Measurements from ENCODE around the gene XIRP1.
"Not testable (repeated sequence)": the region's sequence is repeated elsewhere in the genome, so short reads cannot be mapped to it uniquely, and the experiment has no call there.

The XIRP1 gene, protein sequence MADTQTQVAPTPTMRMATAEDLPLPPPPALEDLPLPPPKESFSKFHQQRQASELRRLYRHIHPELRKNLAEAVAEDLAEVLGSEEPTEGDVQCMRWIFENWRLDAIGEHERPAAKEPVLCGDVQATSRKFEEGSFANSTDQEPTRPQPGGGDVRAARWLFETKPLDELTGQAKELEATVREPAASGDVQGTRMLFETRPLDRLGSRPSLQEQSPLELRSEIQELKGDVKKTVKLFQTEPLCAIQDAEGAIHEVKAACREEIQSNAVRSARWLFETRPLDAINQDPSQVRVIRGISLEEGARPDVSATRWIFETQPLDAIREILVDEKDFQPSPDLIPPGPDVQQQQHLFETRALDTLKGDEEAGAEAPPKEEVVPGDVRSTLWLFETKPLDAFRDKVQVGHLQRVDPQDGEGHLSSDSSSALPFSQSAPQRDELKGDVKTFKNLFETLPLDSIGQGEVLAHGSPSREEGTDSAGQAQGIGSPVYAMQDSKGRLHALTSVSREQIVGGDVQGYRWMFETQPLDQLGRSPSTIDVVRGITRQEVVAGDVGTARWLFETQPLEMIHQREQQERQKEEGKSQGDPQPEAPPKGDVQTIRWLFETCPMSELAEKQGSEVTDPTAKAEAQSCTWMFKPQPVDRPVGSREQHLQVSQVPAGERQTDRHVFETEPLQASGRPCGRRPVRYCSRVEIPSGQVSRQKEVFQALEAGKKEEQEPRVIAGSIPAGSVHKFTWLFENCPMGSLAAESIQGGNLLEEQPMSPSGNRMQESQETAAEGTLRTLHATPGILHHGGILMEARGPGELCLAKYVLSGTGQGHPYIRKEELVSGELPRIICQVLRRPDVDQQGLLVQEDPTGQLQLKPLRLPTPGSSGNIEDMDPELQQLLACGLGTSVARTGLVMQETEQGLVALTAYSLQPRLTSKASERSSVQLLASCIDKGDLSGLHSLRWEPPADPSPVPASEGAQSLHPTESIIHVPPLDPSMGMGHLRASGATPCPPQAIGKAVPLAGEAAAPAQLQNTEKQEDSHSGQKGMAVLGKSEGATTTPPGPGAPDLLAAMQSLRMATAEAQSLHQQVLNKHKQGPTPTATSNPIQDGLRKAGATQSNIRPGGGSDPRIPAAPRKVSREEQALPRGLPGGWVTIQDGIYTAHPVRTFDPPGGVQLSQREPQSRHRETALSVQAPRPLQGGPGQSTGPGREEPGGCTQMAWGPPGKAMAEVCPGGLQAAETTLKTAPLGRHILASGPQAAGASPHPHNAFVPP (N-terminal part only)

DNA sequence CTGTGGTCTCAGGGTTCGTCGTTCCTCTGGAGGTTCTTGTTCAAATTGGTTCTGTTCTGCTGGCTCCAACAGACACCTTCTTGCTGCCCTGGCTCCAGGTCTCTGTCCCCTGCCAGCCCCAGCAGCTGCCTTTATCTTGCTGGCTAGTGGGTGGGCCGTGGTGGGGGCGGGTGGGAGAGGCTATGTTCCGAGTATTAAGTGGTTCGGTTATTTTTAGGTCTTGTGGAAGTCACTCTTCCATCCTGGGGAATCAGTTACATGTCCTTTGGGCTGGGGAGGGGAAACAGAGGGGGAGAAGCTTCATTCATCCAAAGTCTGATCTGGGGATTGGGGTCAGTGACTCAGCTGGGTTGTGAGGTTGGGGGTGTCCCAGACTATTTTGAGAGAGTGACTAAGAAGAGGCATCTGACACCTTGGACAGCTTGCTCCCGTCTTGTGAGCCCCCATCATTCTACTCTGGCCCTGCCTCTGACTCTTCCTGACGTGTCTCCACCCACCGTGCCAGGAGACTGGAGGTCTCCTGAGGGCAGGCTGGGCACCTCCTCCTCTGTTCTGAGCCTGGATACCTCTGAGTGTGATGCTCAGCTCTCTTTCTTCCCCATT, at the start of gene XIRP1:
XIRP1 (minus strand) TSS at position 106 of the 603 bp plus-strand sequence. CDS start 3,150 bp downstream, outside the sequence.
- no peak for DNase-seq (ENCODE audit: low spot score)

DNA sequence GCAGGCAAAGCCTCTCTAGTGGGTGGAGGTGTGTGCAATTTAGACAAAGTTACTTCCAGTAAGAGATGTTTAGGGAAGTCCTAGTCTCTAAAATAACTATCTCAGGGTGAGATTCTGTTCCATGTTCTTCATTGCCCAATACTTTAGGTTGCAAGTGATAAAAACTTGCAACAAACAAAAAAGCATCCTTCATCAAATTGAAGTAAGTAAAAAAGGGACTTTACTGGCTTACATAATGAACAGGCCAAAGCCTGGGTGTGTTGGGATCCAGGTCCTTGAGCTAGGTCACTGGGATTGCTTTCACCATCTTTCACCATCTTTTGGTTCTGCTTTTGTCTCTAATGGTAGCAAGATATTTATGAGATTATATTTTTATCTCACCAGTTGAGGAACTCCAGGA, 49.2 kb upstream of the XIRP1 start:
- no peak for DNase-seq (ENCODE audit: low spot score)

DNA sequence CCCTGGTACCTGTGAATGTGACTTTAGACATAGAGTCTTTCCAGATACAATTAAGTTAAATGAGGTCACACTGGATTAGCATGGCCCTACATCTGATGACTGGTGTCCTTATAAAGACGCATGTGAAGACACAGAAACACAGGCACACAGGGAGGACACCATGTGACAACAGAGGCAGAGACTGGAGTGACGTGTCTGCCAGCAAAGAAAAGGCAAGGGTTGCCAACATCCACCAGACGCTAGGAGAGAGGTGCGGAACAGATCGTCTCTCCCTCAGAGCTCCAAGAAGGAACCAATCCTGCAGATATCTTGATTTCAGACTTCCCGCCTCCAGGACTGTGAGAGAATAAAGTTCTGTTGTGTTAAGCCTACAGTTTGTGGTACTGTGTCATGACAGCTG, 44.6 kb upstream of the XIRP1 start:
- DNase-seq (ENCODE audit: low spot score): no peak

DNA sequence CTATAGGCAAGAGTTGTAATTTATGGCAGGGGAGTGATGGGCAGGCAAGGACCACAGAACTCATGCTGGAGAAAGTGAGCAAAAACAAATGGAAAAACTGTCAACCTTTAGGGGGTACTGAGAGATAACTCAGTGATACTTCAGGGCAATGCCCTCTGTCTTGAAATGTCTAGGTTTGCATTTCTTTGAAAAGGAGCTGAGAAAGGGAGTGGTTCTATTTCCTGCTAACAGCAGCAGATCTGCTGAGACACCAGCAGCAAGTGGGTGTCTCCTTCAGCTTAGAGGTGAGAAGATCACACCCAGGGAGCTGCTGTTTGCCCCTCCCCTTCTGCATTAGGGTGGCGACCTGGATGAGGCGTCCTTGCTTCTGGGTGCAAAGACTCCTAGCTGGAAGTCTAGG, 42.3 kb upstream of the XIRP1 start:
- no peak for DNase-seq (ENCODE audit: low spot score)

DNA sequence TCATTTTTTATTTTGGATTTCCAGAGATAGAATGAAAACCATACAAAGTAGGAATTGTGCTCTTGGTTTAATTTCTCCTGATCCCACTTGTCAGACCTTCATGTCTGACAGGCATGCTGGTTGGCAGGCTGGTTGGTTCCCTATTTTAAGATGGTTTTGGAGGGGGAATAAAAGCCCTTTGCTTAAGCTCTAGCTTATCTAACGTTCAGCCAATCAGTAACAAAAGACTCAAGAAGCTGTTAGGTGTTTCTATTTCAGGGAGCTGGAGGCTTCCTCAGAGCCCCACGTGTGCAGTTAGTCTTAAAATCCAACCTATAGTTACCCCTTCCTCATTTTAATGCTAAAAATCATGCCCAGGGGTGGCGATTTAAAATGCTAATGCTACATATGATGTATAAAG, 40.5 kb upstream of the XIRP1 start:
- DNase-seq (ENCODE audit: low spot score): no peak

DNA sequence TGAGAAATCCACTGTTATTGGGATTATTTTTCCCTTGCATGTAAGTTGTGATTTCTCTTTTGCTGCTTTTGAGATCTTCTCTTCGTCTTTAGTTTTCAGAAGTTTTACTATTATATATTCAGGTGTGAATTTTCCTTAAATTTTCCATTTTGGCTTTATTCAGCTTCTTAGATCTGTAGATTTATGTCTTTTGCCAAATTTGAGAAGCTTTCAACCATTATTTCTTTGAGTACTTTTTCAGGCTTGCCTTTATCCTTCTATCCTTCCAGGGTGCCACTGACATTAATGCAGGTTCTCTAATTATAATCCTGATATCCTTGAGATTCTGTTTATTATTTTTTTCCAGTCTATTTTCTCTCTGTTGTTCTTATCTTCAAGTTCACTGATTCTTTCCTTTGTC, 38.1 kb upstream of the XIRP1 start:
- DNase-seq (ENCODE audit: low spot score): no peak

DNA sequence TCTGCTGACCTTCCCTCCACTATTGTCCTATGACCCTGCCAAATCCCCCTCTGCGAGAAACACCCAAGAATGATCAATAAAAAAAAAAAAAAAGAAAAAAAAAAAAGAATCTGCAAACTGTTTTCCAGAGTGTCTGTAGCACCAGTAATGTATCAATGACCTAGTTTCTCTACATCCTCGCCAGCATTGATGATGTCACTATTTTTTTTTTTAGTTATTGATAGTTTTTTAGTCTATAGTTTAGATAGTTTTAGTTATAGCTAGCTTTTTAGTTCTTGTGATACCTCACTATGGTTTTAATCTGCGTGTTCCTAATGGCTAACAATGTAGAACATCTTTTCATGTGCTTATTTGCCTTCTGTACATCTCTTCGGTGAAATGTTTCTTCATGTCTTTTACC, 36.1 kb upstream of the XIRP1 start:
- DNase-seq (ENCODE audit: low spot score): no peak

DNA sequence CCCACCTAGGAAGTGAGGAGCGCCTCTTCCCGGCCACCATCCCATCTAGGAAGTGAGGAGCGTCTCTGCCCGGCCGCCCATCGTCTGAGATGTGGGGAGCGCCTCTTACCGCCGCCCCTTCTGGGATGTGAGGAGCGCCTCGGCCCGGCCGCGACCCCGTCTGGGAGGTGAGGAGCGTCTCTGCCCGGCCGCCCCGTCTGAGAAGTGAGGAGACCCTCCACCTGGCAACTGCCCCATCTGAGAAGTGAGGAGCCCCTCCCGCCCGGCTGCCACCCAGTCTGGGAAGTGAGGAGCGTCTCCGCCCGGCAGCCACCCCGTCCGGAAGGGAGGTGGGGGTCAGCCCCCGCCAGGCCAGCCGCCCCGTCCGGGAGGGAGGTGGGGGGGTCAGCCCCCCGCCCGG, 35.2 kb upstream of the XIRP1 start:
- DNase-seq (ENCODE audit: low spot score): not testable (repeated sequence)

DNA sequence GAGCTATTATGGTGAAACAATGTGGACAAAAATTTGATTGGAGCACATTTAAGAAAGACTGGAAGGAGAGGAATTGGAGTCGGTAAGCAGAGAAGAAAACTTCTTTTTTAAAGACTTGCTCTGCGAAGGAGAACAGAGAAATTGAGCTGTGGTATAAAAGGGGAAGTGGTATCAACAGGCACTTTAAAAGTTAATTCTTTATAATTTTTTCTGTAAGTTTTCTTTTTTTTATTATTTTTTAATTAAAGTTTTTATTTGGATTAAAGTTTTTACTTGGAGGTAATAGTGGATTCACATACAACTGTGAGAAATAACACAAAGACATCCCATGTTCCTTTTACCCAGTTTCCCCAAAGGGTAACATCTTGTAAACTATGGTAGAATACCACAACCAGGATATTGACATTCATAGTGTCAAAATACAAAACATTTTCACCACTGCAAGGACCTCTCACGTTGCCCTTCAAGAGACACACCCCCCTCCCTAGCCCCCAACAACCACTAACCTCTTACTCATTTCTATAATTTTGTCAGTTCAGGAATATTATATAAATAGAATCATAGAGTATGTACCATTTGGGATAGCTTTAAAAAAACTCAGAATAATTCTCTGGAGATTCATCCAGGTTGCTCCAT, 33.8 kb upstream of the XIRP1 start:
- peak; percentile 32 for DNase-seq (ENCODE audit: low spot score)

DNA sequence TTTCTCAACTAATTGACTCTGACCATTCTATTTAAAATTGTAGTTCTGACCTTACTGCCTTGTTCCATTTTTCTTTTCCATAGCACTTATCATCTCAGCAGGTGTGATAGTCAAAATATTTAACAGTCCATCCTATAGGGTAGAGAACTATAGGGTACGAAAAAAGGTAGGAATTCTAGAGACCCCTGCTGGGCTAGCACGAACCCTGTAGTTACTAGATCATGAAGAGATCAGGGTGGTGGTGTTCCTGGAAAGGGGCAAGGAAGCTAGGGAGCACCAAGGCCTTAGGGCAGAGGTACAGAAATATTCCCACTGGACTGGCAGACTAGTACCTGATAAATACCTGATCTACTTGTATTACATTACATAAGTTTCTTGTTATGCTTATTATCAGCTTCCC, 31.9 kb upstream of the XIRP1 start:
- no peak for DNase-seq (ENCODE audit: low spot score)

DNA sequence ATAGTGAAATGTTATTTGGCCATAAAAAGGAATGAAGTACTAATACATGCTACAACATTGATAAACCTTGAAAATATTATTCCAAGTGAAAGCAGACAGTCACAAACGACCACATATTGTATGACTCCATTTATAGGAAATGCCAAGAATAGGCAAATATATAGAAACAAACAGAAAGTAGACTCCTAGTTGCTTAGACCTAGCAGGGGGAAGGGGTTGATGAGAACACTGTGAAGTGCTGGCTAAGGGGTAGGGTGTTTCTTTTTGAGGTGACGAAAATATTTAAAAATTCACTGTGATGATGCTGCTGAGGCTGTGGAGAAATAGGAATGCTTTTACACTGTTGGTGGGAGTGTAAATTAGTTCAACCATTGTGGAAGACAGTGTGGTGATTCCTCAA, 30.5 kb upstream of the XIRP1 start:
- DNase-seq (ENCODE audit: low spot score): no peak

DNA sequence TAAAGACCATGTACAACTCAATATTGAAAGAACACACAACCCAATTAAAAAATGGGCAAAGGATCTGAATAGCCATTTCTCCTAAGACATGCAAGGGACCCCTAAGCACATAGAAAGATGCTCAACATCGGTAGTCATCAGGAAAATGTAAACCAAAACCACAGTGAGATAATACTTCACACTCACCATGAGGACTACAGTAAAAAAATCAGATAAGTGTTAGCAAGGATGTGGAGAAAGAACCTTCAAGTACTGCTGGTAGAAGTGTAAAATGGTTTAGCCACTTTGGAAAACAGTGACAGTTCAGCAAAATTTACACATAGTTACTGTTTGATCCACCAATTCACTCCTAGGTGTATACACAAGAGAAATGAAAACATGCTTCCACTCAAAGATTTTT, 30.1 kb upstream of the XIRP1 start:
- DNase-seq (ENCODE audit: low spot score): no peak

DNA sequence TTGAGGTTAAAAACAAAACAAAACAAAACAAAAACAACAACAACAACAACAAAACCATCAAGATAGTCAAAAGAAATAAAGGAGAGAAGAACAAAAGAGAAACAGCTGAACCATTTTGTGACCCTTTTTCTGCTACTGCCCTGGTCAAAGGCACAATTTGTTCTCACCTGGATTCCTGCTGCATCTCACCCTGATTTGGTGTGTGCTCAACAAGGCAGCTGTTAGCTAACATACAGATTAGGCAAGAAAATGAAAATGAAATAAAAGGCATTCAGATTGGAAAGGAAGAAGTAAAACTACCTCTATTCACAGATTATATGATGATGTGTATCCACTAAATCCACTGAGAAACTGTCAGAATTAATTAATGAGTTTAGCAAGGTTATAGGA, 28.7 kb upstream of the XIRP1 start:
- DNase-seq (ENCODE audit: low spot score): no peak

DNA sequence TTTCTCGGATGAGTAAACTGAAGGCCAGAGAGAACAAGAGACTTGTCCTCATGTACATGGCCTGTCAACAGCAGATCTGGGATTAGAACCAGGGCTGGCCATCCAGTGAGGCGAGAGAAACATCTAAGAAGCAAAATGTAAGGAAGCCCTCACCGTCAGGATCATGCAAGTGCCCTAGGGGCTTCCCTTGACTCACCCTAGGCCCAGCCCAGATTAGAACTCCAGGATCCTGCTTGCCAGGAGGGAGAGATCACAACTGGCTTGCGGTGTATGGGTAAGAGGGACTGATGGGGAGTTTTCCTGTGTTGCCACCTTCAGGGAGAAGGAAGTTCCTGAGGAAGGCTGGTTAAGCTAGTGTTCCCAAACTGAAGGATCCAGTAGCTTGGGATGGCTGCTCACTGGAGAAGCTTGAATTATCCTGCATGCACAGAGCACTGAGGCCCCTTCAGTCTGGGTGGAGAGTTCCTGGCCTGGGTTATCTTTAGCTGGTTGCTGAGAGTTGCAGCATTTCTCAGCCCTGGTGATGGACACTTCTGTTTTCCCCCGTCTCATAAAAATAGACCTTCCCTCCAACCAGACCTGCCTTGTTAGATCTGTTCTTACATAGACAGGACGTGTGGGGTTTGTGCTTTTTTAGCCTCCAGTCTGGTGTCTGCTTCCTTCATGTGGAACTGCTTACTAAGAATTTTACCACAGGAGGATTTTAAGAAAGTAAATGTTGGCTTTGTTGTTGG, 28.2 kb upstream of the XIRP1 start:
- no peak for DNase-seq (ENCODE audit: low spot score)

DNA sequence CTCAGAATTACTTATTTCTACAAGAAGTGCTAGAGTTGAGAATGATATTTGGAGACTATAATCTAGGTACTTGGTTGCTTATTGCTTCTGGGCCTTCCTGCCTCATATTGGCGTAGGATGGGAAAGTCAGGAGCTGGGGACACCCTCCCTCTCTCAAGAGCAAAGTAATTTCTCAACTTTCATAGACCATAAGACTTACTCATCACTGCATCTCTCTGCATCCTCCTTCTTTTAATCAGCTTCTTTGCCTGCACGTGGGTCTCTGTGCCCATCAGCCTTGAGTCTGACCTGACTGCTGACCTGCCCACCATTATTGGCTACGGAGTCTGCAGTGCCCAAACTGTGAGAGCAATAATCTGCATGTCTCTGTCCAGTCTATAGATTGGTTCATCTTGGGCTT, 27.3 kb upstream of the XIRP1 start:
- DNase-seq (ENCODE audit: low spot score): no peak

DNA sequence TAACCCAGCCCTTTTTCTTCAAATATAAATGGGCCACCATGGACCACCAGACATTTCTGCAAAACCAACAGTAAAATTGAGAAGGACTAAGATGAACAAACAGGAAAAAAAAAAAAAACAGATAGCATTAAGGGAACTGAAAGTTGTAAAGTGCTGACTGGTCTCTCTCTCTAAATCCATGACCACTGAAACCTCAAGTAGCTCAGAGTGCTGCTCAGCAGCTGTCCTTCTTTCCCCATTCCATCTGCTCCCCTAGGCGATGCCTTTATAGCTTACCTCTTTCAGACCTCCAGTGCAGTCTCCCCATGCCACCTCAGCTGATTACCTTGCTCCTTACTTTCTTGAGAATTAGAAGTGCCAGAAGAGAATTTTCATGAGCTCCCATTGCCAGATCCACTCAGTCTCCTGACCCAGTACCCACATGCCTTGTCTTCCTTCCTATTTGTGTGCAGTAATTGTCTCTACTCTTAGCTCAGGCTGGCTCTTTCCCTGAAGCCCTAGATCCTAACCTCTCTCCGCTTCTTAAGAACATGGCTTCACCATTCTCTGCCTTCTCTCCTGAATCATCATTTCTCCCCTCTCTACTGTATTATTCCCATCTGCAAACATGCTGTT, 23.9 kb upstream of the XIRP1 start:
- DNase-seq (ENCODE audit: low spot score): peak; percentile 53

DNA sequence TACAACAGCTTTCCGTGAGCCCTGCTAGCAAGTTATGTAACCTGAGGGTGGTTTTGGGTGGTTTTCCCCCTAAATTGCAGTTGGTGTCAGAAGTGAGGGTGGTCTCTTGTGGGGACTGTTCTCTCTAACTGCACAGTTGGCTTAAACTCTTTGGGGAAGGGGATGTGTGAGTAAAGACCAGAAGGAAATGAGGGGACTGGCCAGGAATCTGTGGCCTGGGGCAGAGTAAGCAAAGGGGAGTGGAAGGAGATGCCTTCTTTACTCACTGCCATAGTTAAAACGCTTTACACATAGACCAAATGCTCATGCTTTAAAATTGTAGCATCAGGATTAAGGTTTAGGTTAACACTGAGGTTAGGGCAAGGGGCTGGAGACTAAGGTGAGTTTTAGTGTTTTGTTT, 21.2 kb upstream of the XIRP1 start:
- no peak for DNase-seq (ENCODE audit: low spot score)

DNA sequence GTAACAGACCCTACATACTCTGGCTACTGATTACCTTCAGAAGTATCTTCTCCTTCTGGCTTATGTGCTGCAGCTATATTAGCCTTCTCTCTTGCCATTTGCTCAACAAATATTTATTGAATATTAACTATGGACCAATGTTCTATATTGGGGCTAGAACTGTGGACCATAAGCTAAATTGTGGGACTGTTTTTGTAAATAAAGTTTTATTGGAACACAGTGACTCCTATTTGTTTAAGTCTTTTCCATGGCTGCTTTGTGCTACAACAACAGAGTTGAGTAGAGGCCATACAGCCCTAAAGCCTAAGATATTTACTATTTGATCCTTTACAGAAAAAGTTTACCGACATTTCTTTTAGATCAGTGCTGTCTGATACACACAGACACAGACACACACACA, 20.3 kb upstream of the XIRP1 start:
- DNase-seq (ENCODE audit: low spot score): no peak

DNA sequence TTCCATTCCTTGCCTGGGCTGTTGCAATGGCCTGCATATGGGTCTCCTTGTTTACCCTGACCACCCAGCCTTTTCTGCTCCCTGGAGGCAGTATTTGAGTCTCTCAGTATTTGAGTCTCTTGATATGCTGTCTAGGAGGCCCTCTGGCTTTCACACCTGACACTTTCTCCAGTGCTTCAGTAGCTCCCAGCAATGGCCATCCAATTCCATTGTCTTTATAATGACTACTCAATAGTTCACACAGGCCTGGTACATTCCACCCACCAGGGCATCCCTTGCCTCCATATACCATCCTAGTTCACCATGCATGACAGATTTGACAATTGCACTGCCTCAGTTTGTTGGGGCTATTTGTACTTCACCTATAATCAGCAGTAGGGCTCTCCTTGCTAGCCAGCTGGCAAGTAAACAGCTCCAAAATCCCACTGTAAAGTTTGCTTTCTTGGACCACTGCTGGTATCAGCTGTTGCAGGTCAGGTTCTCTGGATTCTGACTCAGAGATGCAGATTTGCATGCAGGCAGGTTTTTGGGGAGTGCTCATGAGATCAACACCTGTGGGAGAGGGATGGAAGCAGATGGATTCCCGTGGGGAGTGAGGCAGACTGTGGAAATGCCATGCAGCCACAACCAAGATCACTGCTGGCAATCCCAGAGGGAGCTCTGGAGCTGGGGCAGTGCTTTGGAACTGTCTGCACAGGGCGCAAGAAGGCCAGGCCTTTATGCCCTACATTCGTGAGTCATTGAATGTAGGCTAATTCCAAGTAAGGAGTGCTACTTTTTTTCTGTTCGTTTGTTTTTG, 19.1 kb upstream of the XIRP1 start:
- no peak for DNase-seq (ENCODE audit: low spot score)

DNA sequence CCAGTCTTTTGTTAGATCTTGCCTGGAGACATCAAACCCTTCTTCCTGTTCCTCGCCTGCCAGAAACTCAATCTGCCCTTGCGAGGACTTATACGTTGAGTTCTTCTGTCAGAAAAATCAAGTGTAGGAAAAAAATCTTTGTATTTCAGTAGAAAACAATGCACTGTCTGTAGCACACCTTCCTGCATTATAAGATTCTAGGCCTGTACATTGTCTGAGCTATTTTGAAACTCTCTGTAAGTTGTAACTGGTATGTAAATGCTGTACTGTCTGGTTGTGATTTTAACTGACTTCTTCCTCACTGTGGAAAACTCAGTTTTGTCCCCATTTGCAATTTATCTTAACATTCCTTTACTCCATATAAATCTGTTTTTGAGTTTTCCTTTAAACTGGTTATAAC, 17.7 kb upstream of the XIRP1 start:
- no peak for DNase-seq (ENCODE audit: low spot score)

Measured in NAMALWA (cell line).